HG03108 (cell line): ENCODE results near the gene ISG15.
A peak's percentile ranks its signal among the peaks of the same experiment; 100 is the strongest.
"Not testable (repeated sequence)": the region's sequence is repeated elsewhere in the genome, so short reads cannot be mapped to it uniquely, and the experiment has no call there.

Source experiments
- ATAC-seq: cut with Tn5 transposase; IDR thresholded peaks from one replicate; pipeline ENCODE4 v1.9.1; 2021; ENCODE audit warnings: moderate library complexity; ENCODE audit not compliant: unreplicated experiment

Gene ISG15

GRCh38 chr1:1026599-1027413 is 13.5 kb downstream of the ISG15 start:
- no peak for ATAC-seq

- ATAC-seq, result no peak
Observed at GRCh38 chr1:1027791-1028190, 14.5 kb downstream of the ISG15 start.

GRCh38 chr1:1030867-1031658 is 17.8 kb downstream of the ISG15 start:
- not testable (repeated sequence) for ATAC-seq

GRCh38 chr1:1031659-1032235 is 18.4 kb downstream of the ISG15 start:
- ATAC-seq, result no peak

- no peak for ATAC-seq
Observed at GRCh38 chr1:1032424-1032823, 19.1 kb downstream of the ISG15 start.

GRCh38 chr1:1033009-1033587 is 19.8 kb downstream of the ISG15 start:
- peak; percentile 82 for ATAC-seq

GRCh38 chr1:1033731-1034438 is 20.6 kb downstream of the ISG15 start:
- ATAC-seq, result no peak

- ATAC-seq, result no peak
Observed at GRCh38 chr1:1034439-1034781, 21.1 kb downstream of the ISG15 start.

- no peak for ATAC-seq
Observed at GRCh38 chr1:1035291-1035943, 22.1 kb downstream of the ISG15 start.

- no peak for ATAC-seq
Observed at GRCh38 chr1:1037366-1038327, 24.4 kb downstream of the ISG15 start.

GRCh38 chr1:1038694-1039093 is 25.4 kb downstream of the ISG15 start:
- ATAC-seq, result peak; percentile 45

- no peak for ATAC-seq
Observed at GRCh38 chr1:1039145-1039910, 26.0 kb downstream of the ISG15 start.

GRCh38 chr1:1040004-1040991 is 27.0 kb downstream of the ISG15 start:
- ATAC-seq, result peak; percentile 33

- no peak for ATAC-seq
Observed at GRCh38 chr1:1041092-1041523, 27.8 kb downstream of the ISG15 start.

- no peak for ATAC-seq
Observed at GRCh38 chr1:1041873-1042272, 28.6 kb downstream of the ISG15 start.

- ATAC-seq, result no peak
Observed at GRCh38 chr1:1042835-1043234, 29.5 kb downstream of the ISG15 start.

- no peak for ATAC-seq
Observed at GRCh38 chr1:1043411-1043810, 30.1 kb downstream of the ISG15 start.
